Psoas muscle (tissue), 8 donors: ENCODE results near the gene FER1L5. TPM values are rescaled to one million over a fixed set of nuclear protein-coding genes. Genes with fewer than 3 reads are reported as not detected.
A peak's percentile ranks its signal among the peaks of the same experiment; 100 is the strongest.

Experiments used
- ATAC-seq, 4 donors: fragments of 200-7000 bp; cut with Tn5 transposase; one replicate each; pipeline ENCODE4 v1.9.1; 2020; ENCODE audit warnings: moderate library complexity in 3 of 4, mild to moderate bottlenecking in 2 of 4
- DNase-seq, 2 donors: peaks; one replicate each; pipeline ENCODE4 v3.0.0-alpha.2; 2020
- H3K27ac ChIP-seq: fragments of 200-600 bp; one replicate; pipeline ENCODE4 v1.8.0; 2022
- H3K27me3 ChIP-seq, 3 donors: fragments of 200-600 bp in 1 of 3; one replicate each; pipeline versions ENCODE4 v1.6.1 to v1.8.0; 2013 to 2022; ENCODE audit warnings: low read length in 2 of 3, mild to moderate bottlenecking in 2 of 3, moderate library complexity in 1 of 3; ENCODE audit not compliant: insufficient read depth in 3 of 3
- H3K36me3 ChIP-seq, 2 donors: fragments of 200-600 bp in 1 of 2; one replicate each; pipeline versions ENCODE4 v1.6.1 to v1.8.0; 2013 to 2022; ENCODE audit warnings: low read depth in 1 of 2, mild to moderate bottlenecking in 1 of 2, moderate library complexity in 1 of 2; ENCODE audit not compliant: insufficient read depth in 1 of 2
- H3K4me1 ChIP-seq: fragments of 200-600 bp; one replicate; pipeline ENCODE4 v1.8.0; 2022
- H3K4me3 ChIP-seq: fragments of 200-600 bp; one replicate; pipeline ENCODE4 v1.8.0; 2022; ENCODE audit warnings: mild to moderate bottlenecking
- H3K9me3 ChIP-seq: fragments of 200-600 bp; one replicate; pipeline ENCODE4 v1.8.0; 2022
- CTCF ChIP-seq: fragments of 200-600 bp; IDR thresholded peaks from one replicate; pipeline ENCODE4 v1.8.0; 2022; ENCODE audit warnings: antibody characterized with exemption
- WGBS, 3 donors: extraction: QIAGEN DNeasy Blood & Tissue Kit; methylation state at CpG; one replicate each; pipeline versions ENCODE4 v1.1.6 to v1.1.7; 2013; 5-methylcytosine and 5-hydroxymethylcytosine counted together
- intact Hi-C, 2 donors: fragments of 100-400 bp; cut with DNase I; formaldehyde crosslinking; loops; one replicate each; pipeline versions ENCODE4 v1.11.0 to v1.14.2; 2022
- polyA plus RNA-seq, 3 donors: library from polyadenylated mRNA; stranded (reverse); fragments of 200-250 nt; gene quantifications; one replicate each; pipeline ENCODE4 v1.2.3, GENCODE V29; 2013
- total RNA-seq, 4 donors: library from RNA; stranded (reverse); fragmentation: NEBNext Ultra II Directional in 2 of 4; extraction: Animal tissue kit (Norgen Biotek cat#: 25700) in 2 of 4; gene quantifications; one replicate each; pipeline versions ENCODE4 v1.2.1 to v1.2.4, GENCODE V29; 2021 to 2023
- donor health status: healthy with polysubstance abuse.
- donor health status: DM: no; HTN: no; CAD: no; lungs with moderate emphysema.
- donor health status: Bipolar disorder and iron deficiency.
- donor health status: healthy.
- donor health status: DM: yes; HTN: yes; CAD: no.
- donor health status: DM: no; HTN: no; CAD: no.
- donor health status: DM: no; HTN: no; CAD: no.
- donor health status: DM: yes; HTN: yes; CAD: no.

Gene FER1L5
- total and polyA plus RNA-seq, 7 donors, result 0.01 TPM; not detected in 6

- whole genome bisulfite sequencing, 3 donors, result 72 to 76% (median 72%) methylated on average over 13 to 15 of the region's 15 CpGs
- H3K27ac ChIP-seq, result no peak overlapping the region
Measured at GRCh38 chr2:96695602-96696001, 53.0 kb downstream of the FER1L5 start.

GRCh38 chr2:96697476-96697875, 54.9 kb downstream of the FER1L5 start:
- no peaks in the 10 kb centered on the region for H3K4me1 ChIP-seq
- no peaks in the 10 kb centered on the region for H3K27me3 ChIP-seq
- 73 to 86% (median 84%) methylated on average over 2 of the region's 2 CpGs for WGBS, 3 donors
- no peak for TF ChIP-seq CTCF
- peaks cover 0 to 17% of the 10 kb centered on the region in 2 donors for H3K36me3 ChIP-seq
- H3K4me3 ChIP-seq, result no peak overlapping the region
- ATAC-seq (no peak), DNase-seq (no peak)
- intact Hi-C loops, result no loop called here
- no peak overlapping the region for H3K27ac ChIP-seq
- no peaks in the 10 kb centered on the region for H3K9me3 ChIP-seq

More at GRCh38 chr2:96695602-96696001, 53.0 kb downstream of the FER1L5 start:
- ATAC-seq (peak in 2 of 4 donors; percentile 42 to 46), DNase-seq (no peak)
- no peaks in the 10 kb centered on the region for H3K4me1 ChIP-seq
- no peaks in the 10 kb centered on the region for H3K9me3 ChIP-seq
- no peak for TF ChIP-seq CTCF
- H3K27me3 ChIP-seq, result no peaks in the 10 kb centered on the region
- peaks cover 0 to 10% of the 10 kb centered on the region in 2 donors for H3K36me3 ChIP-seq
- intact Hi-C loops, result no loop called here
- H3K4me3 ChIP-seq, result no peak overlapping the region

- Histone ChIP-seq H3K36me3 (peaks cover 0 to 25% of the 10 kb centered on the region in 2 donors), H3K4me1 (no peaks in the 10 kb centered on the region), H3K4me3 (no peak overlapping the region), H3K9me3 (no peaks in the 10 kb centered on the region), H3K27ac (no peak overlapping the region), H3K27me3 (no peaks in the 10 kb centered on the region)
- intact Hi-C loops, result no loop called here
- no peak for TF ChIP-seq CTCF
- DNase-seq, result no peak
- WGBS, 3 donors, result 87 to 92% (median 91%) methylated on average over 13 to 14 of the region's 14 CpGs
- ATAC-seq, result no peak
Measured at GRCh38 chr2:96698221-96698861, 55.8 kb downstream of the FER1L5 start.

DNA sequence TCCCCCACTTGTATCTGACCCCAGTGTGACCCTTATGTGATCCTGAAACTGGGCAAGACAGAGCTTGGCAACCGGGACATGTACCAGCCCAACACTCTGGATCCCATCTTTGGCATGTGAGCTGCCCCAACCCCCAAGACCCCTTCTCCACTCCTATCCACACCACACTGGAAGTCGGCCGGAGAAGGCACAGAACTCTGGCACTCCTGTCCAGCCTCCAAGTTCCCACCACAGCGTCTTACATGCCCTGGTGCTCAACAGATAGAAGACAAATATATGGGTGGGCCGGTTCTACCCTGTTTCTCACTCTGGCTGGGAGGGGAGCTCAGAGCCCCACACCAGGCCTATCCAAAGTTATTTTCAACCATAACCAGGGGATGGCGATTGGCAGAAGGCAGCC, 56.5 kb downstream of the FER1L5 start:
- H3K27ac ChIP-seq, result no peak overlapping the region
- ATAC-seq, result no peak
- H3K36me3 ChIP-seq, result peaks cover 0 to 28% of the 10 kb centered on the region in 2 donors
- 88 to 95% (median 93%) methylated on average over 6 of the region's 6 CpGs for WGBS, 3 donors
- no peak for DNase-seq
- no peak for TF ChIP-seq CTCF
- H3K4me1 ChIP-seq, result no peaks in the 10 kb centered on the region
- no peaks in the 10 kb centered on the region for H3K9me3 ChIP-seq
- H3K27me3 ChIP-seq, result no peaks in the 10 kb centered on the region
- intact Hi-C loops, result no loop called here
- no peak overlapping the region for H3K4me3 ChIP-seq

- Histone ChIP-seq H3K36me3 (peaks cover 0 to 34% of the 10 kb centered on the region in 2 donors), H3K9me3 (no peaks in the 10 kb centered on the region), H3K27me3 (no peaks in the 10 kb centered on the region), H3K27ac (no peak overlapping the region), H3K4me1 (no peaks in the 10 kb centered on the region), H3K4me3 (no peak overlapping the region)
- TF ChIP-seq CTCF, result no peak
- WGBS, 3 donors, result 87 to 90% (median 87%) methylated on average over 9 of the region's 9 CpGs
- intact Hi-C loops, result no loop called here
- ATAC-seq (no peak), DNase-seq (no peak)
Measured at GRCh38 chr2:96699621-96700020, 57.1 kb downstream of the FER1L5 start.
